GM18861 (cell line): ENCODE data around the gene TXNDC5.

Source experiments
- ATAC-seq: cut with Tn5 transposase; IDR thresholded peaks from one replicate; pipeline ENCODE4 v1.9.1; 2021; ENCODE audit not compliant: unreplicated experiment

Gene TXNDC5

DNA sequence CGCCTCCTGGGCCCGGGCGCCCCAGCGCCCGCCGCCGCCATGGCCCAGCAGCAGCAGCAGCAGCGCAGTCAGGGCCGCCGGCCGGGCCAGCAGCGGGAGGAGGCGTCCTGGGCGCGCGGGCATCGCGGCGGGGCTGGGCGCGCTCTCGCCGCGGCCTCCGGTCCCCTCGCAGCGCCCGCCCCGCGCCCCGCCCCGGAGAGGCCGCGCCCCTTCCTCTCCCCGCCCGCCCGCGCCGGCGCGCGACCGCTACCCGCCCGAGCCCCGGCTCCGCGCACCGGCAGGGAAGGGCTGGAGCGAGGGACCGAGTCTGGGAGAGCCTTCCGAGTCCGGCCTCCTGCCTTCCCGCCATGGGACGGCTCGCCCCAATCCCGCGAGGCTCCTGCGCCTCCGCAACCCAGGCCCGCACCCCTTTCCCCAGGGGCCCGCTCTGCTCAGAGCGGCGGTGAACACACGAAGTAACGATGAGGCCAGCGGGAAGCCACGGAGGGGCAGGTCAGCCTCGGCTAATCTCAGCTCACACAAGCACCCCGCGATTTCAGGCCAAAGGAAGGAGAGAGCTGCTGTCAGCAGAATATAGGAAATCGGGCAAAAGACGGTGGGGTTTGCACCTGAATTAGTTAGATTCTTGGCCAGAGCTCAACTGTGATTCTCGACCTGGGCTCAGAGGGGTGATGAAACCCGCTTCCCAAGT is at the start of gene TXNDC5:
Gene TXNDC5 (minus strand): TSS at position 135 of the 691 bp plus-strand sequence. CDS start 12 bp downstream, at position 123.
- peak; percentile 56 for ATAC-seq

DNA sequence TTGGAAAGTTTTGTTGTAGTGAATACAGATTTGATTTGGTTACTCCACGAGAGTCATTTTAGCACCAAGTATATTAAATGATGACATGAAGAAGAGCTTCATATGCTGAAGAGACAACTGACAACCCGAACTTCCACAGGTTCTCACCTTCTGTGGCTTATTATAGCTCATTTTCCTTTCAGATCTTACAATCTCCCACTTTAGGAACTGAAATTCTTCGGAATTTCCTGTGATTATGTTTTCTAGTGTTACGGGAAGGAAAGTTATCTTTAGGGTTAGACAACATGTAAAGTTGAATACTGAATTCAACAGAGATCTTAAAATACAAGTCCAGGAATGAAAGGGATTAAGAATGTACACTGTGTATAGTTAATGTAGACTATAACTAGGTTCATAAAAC is 49.6 kb upstream of the TXNDC5 start:
- no peak for ATAC-seq

DNA sequence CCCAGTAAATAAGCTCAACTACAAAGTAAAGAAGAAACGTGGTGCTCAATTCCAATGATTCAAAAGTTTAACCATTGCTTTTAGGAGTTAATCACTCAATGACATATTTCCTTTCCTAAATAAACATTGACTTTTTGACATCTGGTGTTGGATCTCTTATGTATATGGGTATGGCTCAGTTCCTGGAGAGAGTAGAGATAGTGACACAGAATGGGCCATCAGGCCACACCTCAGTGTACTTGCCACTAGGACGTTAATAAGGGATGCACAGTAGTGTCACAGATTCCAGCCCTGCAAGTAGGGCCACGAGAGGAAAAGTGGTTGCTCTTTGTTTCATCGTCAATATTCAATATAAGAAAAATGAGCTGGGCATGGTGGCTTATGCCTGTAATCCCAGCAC is 48.9 kb upstream of the TXNDC5 start:
- ATAC-seq = no peak

DNA sequence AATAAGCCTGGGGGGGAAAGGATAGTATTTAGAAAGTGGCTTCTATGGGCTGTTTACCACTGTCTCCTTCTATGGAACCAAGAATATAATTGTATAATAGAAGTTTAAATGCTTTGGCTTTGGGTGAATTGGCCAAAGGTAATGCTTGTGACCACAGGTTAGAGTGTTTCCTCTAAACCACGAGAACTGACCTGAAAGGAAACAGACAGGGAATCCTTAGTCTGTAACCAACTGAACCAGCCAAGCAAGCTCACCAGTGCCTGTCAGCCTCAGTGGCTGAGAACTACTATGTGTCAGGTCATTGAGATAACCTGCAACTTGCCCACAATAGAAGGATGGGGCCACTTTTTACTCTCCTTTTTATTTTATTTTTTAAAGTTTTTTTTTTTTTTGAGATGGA is 47.9 kb upstream of the TXNDC5 start:
- no peak for ATAC-seq

DNA sequence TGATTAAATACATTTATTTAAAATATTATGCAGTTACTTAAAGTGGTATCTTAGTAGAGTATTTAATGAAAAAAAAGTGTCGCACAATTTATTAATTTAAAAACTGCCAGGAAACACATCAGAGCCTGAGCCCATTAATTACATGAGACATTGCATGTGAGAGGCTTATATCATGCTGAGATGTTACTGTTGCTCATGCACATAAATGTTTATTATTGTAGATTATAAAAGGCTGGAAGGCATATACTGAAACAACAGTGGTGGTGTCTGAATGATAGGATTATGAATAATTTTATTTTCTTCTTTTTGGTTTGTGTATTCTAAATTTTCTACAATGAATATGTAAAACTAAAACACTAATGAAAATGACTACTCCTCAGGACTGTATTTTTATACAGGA is 45.7 kb upstream of the TXNDC5 start:
- ATAC-seq = no peak

DNA sequence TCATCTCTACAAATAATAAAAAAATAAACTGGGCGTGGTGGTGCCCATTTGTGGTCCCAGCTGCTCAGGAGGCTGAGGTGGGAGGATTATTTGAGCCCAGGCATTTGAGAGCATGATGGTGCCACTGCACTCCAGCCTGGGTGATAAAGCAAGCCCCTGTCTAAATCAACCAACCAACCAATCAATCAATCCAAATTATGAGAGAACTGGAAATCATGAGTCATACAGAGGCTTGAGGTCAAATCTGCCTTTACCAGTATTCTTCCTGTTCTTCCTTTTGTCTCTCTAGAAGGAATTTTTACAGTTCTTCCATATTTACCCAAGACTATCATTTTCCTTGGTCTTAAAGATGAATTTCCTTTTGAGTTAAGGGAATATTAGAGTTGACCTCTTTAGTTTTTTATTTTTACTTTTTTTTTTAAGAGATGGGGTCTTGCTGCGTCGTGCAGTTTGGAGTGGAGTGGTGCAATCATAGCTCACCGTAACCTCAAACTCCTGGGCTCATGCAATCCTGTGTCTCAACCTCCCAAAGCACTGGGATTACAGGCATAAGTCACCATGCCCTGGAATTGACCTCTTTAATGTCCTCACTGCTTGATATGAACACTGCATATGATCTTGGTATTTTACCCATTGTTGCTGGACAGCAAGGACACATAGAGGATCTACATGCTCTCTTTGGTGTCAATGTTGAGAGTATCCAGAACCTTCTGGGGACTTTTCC is 44.1 kb upstream of the TXNDC5 start:
- no peak for ATAC-seq

DNA sequence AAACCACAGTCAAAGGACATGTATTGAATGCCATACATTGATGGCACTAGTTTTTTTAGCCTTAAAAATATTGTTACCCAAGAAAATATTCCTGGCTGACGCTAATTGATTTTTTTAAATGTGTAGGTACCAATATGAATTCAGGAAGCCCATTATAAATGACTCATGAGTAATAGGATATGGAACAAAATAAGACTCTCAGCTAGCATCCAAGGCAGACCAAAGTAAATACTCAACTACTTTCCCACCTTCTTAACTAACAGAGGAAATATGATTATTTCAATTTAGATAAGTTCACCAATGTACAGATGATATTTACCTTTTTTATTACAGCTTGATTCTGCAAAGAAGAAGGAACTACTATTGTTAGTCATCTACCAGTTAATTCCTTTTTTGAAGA is 43.2 kb upstream of the TXNDC5 start:
- no peak for ATAC-seq

DNA sequence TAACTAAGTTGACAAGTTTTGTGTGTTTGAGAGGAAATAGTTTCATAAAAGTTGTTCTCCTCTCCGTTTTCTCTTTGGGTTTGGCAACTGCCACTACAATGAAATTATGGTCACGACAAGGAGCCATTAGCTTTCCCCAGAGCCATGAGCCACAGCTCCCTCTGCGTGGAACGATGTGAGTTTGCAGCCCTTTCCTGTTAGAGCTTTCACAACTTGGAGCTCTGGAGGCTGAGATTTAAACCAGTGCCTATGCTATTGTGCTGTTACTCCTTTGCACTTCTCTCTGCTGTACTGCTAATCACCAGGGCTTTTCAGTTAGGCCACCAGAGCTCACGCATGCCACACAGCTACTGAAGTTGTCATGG is 29.3 kb upstream of the TXNDC5 start:
- peak; percentile 9 for ATAC-seq

DNA sequence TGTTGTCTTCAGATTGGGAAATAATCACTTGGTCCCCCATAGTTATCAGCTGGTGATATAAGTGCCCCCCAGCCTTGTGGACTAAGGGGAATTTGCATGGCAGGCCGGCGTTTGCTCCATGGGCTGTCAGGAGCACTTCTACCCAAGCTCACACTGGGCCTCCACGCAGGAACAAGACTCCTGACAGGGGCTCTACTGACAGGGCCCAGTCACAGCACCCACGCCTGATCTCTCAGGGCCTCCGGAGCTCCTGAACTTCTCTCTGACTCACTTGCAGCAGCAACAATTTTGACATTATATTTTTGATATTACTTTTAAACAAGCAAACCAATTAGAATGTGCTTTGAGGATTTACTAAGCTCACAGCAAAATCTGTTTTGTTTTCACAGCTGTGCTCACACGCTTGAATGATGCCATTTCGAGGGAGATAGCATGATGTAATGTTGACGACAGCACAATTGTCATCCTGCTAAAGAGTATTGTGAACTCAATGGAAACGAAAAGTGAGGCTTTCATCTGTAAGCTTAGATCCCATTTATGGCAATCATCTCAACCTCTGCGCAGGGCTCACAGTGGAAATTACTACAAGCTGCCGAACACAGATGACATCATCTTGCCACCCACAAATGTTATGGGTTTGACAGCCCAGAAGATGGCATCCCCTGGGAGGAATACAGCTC is 28.7 kb upstream of the TXNDC5 start:
- ATAC-seq = peak; percentile 64

DNA sequence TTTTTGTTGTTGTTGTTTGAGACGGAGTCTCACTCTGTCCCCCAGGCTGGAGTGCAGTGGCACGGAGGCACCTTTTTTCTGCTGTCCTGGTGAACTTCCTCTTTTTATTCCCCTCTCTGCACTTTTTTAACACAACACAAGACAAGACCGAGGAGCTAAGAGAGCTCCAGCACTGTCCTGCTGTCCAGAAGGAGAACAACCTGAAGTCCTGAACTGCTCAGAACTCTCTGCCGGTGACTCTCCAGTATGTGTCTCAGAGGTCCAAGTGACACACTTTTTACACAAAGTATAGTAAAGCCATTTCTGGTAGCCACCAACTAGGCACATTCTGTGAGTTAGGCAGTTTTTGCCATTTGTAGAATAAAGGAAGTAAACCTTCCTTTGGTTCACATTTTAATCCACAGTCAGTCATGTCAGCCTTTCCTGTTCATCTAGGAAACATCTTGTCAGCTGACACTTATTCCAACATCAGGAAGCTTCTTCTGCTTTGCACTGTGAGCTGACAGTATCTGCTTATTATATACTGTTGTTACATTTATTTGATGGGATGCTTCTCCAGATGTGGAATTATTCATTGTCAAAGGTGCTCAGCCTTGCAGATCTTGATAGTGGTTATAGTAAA is 28.1 kb upstream of the TXNDC5 start:
- no peak for ATAC-seq

DNA sequence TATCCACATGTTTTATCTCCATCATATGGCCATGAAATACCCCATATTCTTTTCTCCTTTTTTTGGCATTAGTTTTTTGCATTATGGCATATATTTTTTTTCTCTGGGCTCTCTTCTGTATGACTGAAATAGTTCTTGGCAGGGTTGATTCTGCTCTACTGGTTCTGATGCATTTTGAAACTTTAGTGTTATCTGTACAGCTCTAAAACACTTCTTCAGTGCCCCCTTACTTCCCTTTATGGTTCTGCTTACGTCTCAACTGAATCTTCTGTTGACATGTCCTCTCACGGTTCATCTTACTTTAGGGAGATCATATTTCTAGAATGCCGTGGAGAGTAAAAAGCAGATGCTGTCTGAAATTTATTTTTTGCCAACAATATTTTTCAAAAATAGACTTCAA is 23.2 kb upstream of the TXNDC5 start:
- peak; percentile 97 for ATAC-seq

DNA sequence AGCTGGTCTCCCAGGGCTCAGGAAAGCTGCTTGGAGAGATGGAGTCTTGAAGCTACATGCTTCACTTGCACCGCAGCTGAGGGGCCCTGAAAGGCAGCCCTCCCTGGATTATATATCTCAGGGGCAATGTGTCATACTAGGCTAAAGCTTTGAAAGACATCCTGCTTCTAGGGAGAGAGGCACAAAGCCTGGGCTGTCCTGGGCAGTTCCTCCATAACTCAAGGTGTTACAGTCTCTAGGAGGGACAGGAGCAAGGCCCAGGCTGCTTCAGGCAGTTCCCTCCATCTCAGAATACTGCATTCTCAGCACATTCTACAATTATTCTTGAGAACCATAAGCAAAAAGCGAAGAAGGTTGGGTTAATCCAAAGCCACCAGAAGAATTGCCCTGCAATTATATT is 22.0 kb upstream of the TXNDC5 start:
- no peak for ATAC-seq

DNA sequence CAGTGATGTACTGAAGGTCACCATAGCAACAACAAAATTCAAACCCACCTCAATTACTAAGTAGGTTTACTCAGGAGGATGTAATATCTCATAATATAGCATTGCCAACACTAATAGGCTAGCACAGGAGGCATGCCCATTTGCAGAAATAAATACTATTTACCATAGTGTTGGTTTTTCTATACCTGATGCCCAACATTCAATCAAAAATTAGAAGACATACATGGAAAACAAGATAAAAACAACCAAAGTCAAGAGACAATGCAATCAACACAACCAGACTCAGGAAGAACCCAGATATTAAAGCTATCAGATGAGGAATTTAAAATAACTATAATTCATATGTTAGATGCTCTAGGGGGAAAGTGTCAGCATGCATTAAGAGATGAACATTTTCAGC is 14.3 kb upstream of the TXNDC5 start:
- no peak for ATAC-seq

DNA sequence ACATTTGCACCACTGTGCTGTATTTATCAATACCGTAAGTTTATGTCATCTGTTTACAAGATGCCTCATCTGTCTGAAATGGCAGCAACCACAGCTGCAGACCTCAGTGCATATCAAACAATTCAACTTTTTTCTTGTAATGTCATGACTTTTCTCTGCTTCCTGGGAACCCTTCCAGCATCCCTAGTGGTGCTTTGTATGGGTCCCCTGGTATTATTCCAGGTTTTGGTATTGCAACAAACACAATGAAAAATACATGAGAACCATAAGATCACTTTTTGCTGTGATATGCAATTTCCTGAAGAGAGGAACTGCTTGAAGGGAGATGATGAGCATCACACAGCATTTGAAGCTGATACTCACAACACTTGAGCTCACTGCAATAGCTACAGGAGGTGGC is 12.0 kb upstream of the TXNDC5 start:
- no peak for ATAC-seq

DNA sequence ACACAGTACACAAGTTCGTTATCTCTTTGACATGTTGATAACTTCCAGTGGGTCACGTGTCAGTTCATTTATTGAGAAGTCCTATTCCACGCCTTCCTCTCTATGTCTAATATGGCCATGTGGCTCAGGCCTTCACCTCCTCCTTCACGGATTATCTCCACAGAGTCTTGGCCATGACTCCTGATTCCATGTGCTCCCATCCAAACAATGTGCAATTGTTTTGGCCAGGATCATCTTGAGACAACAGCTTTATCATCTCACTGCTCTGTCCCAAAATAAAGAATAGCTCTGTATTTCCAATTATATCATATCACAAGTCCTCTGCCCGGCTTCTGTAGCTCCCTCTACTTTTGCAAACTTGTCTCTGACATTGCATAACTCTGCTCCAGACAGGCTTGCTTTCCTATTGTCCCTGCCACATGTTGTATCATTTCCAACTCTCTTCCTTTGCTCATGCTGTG is 11.1 kb upstream of the TXNDC5 start:
- no peak for ATAC-seq

DNA sequence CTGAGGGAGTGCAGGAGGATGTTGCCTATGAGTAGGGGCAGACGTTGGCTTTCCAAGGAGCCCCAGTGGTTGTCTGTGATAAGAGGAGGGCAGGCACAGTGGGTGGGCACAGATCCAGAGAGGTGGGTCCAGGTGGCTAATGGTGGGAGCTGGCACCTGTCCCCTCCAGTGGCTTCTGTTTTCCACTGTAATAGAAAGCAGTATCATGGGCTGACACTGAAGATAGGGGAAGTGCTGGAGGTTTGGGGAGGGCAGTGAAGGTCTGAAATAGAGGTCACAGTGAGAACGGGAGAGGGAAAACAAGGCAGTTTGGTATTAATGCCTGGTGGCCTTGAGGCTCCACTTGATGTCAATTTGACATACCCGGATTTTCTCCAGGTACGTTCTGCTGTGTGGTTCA is 10.5 kb upstream of the TXNDC5 start:
- no peak for ATAC-seq

DNA sequence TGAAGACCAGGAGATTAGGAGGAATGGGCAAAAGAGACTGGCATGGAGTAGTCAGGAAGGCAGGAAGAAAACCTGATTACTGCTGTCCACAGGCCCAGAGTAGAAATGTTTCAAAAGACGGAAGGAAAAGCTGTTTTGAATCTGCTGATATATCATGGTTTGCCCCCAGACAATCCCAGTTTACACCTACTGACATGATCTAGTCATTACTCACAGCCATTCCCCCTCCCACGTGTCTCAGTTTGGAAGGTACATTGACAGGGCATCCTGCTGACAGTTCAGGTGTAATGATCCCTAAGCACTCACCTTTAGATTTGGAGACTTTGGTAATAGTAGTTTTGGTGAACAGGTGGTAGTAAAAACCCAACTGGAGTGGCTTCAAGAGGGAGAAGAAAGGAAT is 9.8 kb upstream of the TXNDC5 start:
- no peak for ATAC-seq

DNA sequence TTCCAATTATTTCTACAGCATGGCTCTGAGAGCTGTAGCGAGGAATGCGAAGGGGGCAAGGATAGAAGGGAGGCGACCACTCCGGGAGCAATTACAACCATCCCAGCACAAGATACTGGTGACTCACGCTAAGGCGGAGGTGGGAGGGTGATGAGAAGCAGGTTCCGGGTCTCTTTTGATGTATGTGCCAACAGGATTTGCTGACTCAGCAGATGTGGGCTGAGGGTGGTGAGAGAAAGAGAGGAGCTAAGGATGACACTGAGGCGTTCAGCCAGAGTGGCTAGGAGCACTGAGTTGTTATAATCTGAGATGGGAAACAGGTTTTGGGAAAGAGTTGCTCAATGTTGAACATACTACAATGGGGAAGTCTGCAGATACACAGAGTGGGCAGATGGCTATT is 9.3 kb upstream of the TXNDC5 start:
- no peak for ATAC-seq

DNA sequence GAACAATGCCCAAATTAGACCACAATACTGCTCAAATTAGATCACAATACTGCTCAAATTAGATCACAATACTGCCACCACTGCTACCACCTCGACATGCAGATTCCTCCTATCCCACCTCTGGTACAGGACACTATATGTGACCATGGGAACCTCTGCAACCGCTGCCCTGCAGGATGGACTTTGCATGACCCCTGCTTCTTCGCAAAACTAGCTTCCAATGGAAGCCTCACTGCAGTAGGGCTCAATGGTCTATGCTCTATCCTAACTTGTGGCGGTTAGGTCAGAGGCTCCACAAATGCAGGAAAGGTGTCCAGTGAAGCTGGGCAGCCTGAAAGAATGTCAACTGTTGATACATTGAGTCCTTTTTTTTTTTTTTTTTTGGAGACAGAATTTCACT is 7.8 kb upstream of the TXNDC5 start:
- ATAC-seq = no peak

DNA sequence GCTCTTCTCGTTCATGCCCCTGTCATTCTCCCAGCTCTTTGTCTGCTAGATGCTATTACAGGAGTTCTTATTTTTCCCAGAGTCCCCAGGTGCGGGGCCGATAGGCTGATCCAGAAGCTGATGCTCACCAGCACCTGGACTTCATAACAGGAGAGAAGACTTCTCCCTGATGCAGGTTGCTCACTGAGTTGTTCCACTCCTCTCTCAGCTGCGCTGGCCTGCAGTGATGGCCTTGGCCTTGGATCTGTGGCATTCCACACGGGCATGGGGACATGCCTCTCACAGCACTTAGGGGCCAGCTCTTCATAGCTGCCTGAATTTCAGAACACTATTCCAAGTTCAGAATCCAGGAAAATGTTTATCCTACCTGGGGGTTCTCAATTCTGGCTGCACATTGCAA is 7.1 kb upstream of the TXNDC5 start:
- ATAC-seq = no peak

DNA sequence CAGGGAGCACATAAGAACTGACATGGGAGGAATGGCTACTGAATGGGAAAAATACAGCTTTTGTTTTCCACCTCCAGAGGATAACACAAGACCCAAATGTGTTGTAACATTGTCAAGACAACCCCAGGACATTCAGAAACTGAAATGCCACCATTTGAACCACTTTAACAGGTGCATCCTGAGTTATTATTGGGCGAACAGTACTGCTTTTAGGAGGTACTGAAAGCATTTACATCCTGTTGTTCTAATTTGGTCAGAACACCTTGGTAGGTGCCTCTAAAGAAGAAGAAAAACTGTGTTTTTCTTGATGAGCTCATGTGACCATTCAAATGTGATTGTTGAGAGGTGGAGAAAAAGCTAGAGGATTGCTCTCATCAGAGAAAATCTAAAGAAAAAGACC is 6.4 kb upstream of the TXNDC5 start:
- ATAC-seq = peak; percentile 88
